OCI-LY1 (cell line): ENCODE results near the gene PDE4D.

Experiments
- CTCF ChIP-seq: fragments of 200-600 bp; sonication (generic), shearing (Covaris generic); IDR thresholded peaks from 2 replicates; pipeline ENCODE4 v1.5.1; 2017; ENCODE audit warnings: mild to moderate bottlenecking, antibody characterized with exemption, low read length, moderate library complexity, mixed read lengths
- EZH2 ChIP-seq: fragments of 200-600 bp; sonication (generic), shearing (Covaris generic); IDR thresholded peaks from 2 replicates; pipeline ENCODE4 v1.8.0; 2017; ENCODE audit warnings: borderline replicate concordance, mixed run types, mild to moderate bottlenecking, antibody characterized with exemption, low read length, moderate library complexity, mixed read lengths

- TF ChIP-seq EZH2: no peak
- no peak for TF ChIP-seq CTCF
Measured at GRCh38 chr5:58937031-58937681, 956.4 kb downstream of the PDE4D start.
